ENCODE data around the gene CHRDL2. TPM values are rescaled to one million over a fixed set of nuclear protein-coding genes. Genes with fewer than 3 reads are reported as not detected.
"Not testable (repeated sequence)": the region's sequence is repeated elsewhere in the genome, so short reads cannot be mapped to it uniquely, and the experiment has no call there.

The CHRDL2 gene
- total RNA-seq, 3 donors from 2014 or later (not counting 1 experiment from before 2014, with no cell fraction given) = not detected

GRCh38 chr11:74663315-74663714 is 67.9 kb downstream of the CHRDL2 start:
- Histone ChIP-seq H3K27me3 (ENCODE audit: control insufficient read depth, insufficient read depth, low read length) (no peaks in the 10 kb centered on the region), H3K9me3 (ENCODE audit: control insufficient read depth, insufficient read depth, low read length) (no peaks in the 10 kb centered on the region), H3K4me1 (ENCODE audit: control insufficient read depth, insufficient read depth, low read length) (no peaks in the 10 kb centered on the region), H3K4me3 (ENCODE audit: low read length) (no peak overlapping the region), H3K27ac (ENCODE audit: low read length) (no peak overlapping the region), H3K36me3 (ENCODE audit: control insufficient read depth, insufficient read depth, low read length) (no peaks in the 10 kb centered on the region)
- Mint-ChIP-seq H3K36me3 (peaks cover 10% of the 10 kb centered on the region), H3K27ac (no peak overlapping the region), H3K4me1 (no peaks in the 10 kb centered on the region), H3K4me3 (no peak overlapping the region), H3K9me3 (peaks cover 0 to 4% of the 10 kb centered on the region in 2 donors), H3K27me3 (ENCODE audit: low read depth in 2 of 2) (no peaks in the 10 kb centered on the region)
- WGBS (ENCODE audit: insufficient coverage) = no CpG with 5 or more reads among the region's 1 CpG
- ATAC-seq (no peak), DNase-seq (no peak)
- no peak for TF ChIP-seq CTCF (IDR thresholded peaks at IDR 0.05)
- intact Hi-C loops (cut with micrococcal nuclease) = no loop called here

GRCh38 chr11:74662487-74663103 is 68.6 kb downstream of the CHRDL2 start:
- no peak for TF ChIP-seq CTCF (IDR thresholded peaks at IDR 0.05)
- no peaks in the 10 kb centered on the region for H3K9me3 ChIP-seq (ENCODE audit: control insufficient read depth, insufficient read depth, low read length)
- H3K4me1 ChIP-seq (ENCODE audit: control insufficient read depth, insufficient read depth, low read length) = no peaks in the 10 kb centered on the region
- H3K27me3 ChIP-seq (ENCODE audit: control insufficient read depth, insufficient read depth, low read length) = no peaks in the 10 kb centered on the region
- DNase-seq = no peak
- no peaks in the 10 kb centered on the region for H3K27me3 Mint-ChIP-seq (ENCODE audit: low read depth in 2 of 2)
- intact Hi-C loops (cut with micrococcal nuclease) = no loop called here
- H3K36me3 ChIP-seq (ENCODE audit: control insufficient read depth, insufficient read depth, low read length) = no peaks in the 10 kb centered on the region
- no peak overlapping the region for H3K27ac Mint-ChIP-seq
- H3K4me1 Mint-ChIP-seq = no peaks in the 10 kb centered on the region
- WGBS (ENCODE audit: insufficient coverage) = 100% methylated on average over 4 of the region's 4 CpGs
- H3K4me3 ChIP-seq (ENCODE audit: low read length) = no peak overlapping the region
- peaks cover 0 to 4% of the 10 kb centered on the region in 2 donors for H3K9me3 Mint-ChIP-seq
- H3K27ac ChIP-seq (ENCODE audit: low read length) = no peak overlapping the region
- no peak overlapping the region for H3K4me3 Mint-ChIP-seq
- ATAC-seq = no peak
- peaks cover 10% of the 10 kb centered on the region for H3K36me3 Mint-ChIP-seq

- H3K4me3 ChIP-seq (ENCODE audit: low read length); H3K27me3 Mint-ChIP-seq (ENCODE audit: low read depth in 2 of 2); intact Hi-C loops (cut with micrococcal nuclease); ATAC-seq; H3K27ac ChIP-seq (ENCODE audit: low read length); H3K9me3 ChIP-seq (ENCODE audit: control insufficient read depth, insufficient read depth, low read length); H3K4me1 Mint-ChIP-seq; H3K4me3 Mint-ChIP-seq; DNase-seq; H3K9me3 Mint-ChIP-seq; H3K27me3 ChIP-seq (ENCODE audit: control insufficient read depth, insufficient read depth, low read length); H3K36me3 ChIP-seq (ENCODE audit: control insufficient read depth, insufficient read depth, low read length); H3K4me1 ChIP-seq (ENCODE audit: control insufficient read depth, insufficient read depth, low read length); H3K36me3 Mint-ChIP-seq; H3K27ac Mint-ChIP-seq: not testable (repeated sequence)
- WGBS (ENCODE audit: insufficient coverage) = 49% methylated on average over 4 of the region's 4 CpGs
Measured at GRCh38 chr11:74659124-74659523, 72.1 kb downstream of the CHRDL2 start.

GRCh38 chr11:74654976-74655375 is 76.2 kb downstream of the CHRDL2 start:
- DNase-seq (no peak), ATAC-seq (no peak)
- no peak overlapping the region for H3K4me3 ChIP-seq (ENCODE audit: low read length)
- no peaks in the 10 kb centered on the region for H3K36me3 ChIP-seq (ENCODE audit: control insufficient read depth, insufficient read depth, low read length)
- H3K27ac ChIP-seq (ENCODE audit: low read length) = no peak overlapping the region
- H3K27me3 ChIP-seq (ENCODE audit: control insufficient read depth, insufficient read depth, low read length) = no peaks in the 10 kb centered on the region
- Mint-ChIP-seq H3K9me3 (no peaks in the 10 kb centered on the region), H3K27ac (no peak overlapping the region), H3K36me3 (peaks cover 4% of the 10 kb centered on the region), H3K27me3 (ENCODE audit: low read depth in 2 of 2) (no peaks in the 10 kb centered on the region), H3K4me3 (no peak overlapping the region), H3K4me1 (no peaks in the 10 kb centered on the region)
- WGBS (ENCODE audit: insufficient coverage) = 93% methylated on average over 4 of the region's 5 CpGs
- H3K4me1 ChIP-seq (ENCODE audit: control insufficient read depth, insufficient read depth, low read length) = no peaks in the 10 kb centered on the region
- TF ChIP-seq CTCF (IDR thresholded peaks at IDR 0.05) = no peak
- H3K9me3 ChIP-seq (ENCODE audit: control insufficient read depth, insufficient read depth, low read length) = no peaks in the 10 kb centered on the region
- intact Hi-C loops (cut with micrococcal nuclease) = no loop called here

All from natural killer cell (primary cell).